H1 (cell line): ENCODE data around the gene STAT3. TPM values are rescaled to one million over a fixed set of nuclear protein-coding genes. Genes with fewer than 3 reads are reported as not detected.

Experiments
- CTCF ChIA-PET: fragments of 300-600 bp; sonication (Branson Sonifier 250); formaldehyde crosslinking; loops from one replicate; lab custom pipeline; 2021; ENCODE audit not compliant: partially characterized antibody; lab: Charles Lee
- POLR2A ChIA-PET: fragments of 300-600 bp; sonication (Branson Sonifier 250); formaldehyde crosslinking; loops from one replicate; lab custom pipeline; 2021; ENCODE audit warnings: inconsistent platforms; ENCODE audit not compliant: partially characterized antibody; lab: Charles Lee
- DNase-seq, 2 experiments: peaks; one replicate each; pipeline versions ENCODE4 v3.0.0 to v3.0.0-alpha.2; 2010 to 2022; ENCODE audit warnings: low spot score in 2 of 2, low read depth in 1 of 2, mixed read lengths in 1 of 2
- FAIRE-seq: peaks from 2 replicates; lab custom pipeline; 2011; peaks lifted over from hg19 to GRCh38; lab: Jason Lieb, UNC
- H2AFZ ChIP-seq: 2 replicates; pipeline ENCODE4 v1.8.1; 2012; ENCODE audit warnings: low read length, inconsistent platforms
- H2AK5ac ChIP-seq: 2 replicates; pipeline ENCODE4 v1.6.1; 2013; ENCODE audit warnings: low read depth, low read length
- H2BK120ac ChIP-seq: replicated peaks from 2 replicates; pipeline ENCODE3; 2013; ENCODE audit warnings: low read depth, low read length, inconsistent platforms
- H2BK12ac ChIP-seq: 2 replicates; pipeline ENCODE4 v1.6.1; 2013; ENCODE audit warnings: low read depth, low read length
- H2BK15ac ChIP-seq: 2 replicates; pipeline ENCODE4 v1.6.1; 2013; ENCODE audit warnings: low read length
- H2BK20ac ChIP-seq: 2 replicates; pipeline ENCODE4 v1.6.1; 2013; ENCODE audit warnings: low read length
- H2BK5ac ChIP-seq: 2 replicates; pipeline ENCODE4 v1.6.1; 2013; ENCODE audit warnings: low read depth, low read length
- H3K14ac ChIP-seq: 2 replicates; pipeline ENCODE4 v1.6.1; 2013; ENCODE audit warnings: inconsistent platforms; ENCODE audit not compliant: insufficient read length
- H3K18ac ChIP-seq: 2 replicates; pipeline ENCODE4 v1.6.1; 2013; ENCODE audit warnings: low read length; ENCODE audit errors: extremely low read depth
- H3K23ac ChIP-seq: 2 replicates; pipeline ENCODE4 v1.6.1; 2013; ENCODE audit warnings: inconsistent platforms; ENCODE audit not compliant: insufficient read length
- H3K23me2 ChIP-seq: 2 replicates; pipeline ENCODE4 v1.6.1; 2013; ENCODE audit warnings: low read depth, low read length
- H3K27ac ChIP-seq: 2 replicates; pipeline ENCODE4 v1.6.1; 2011; ENCODE audit warnings: low read depth, low read length, inconsistent platforms
- H3K27me3 ChIP-seq, 4 experiments: replicated peaks in 1 of 4; 1 replicate in 1 of 4; 2 replicates in 3 of 4; pipeline versions ENCODE4 v1.6.1 to v1.8.1; 2011 to 2013; ENCODE audit warnings: low read length in 3 of 4, mild to moderate bottlenecking in 3 of 4, inconsistent platforms in 2 of 4, mixed read lengths in 2 of 4, moderate library complexity in 1 of 4; ENCODE audit not compliant: control insufficient read depth in 3 of 4, insufficient read depth in 3 of 4; ENCODE audit errors: extremely low read depth in 1 of 4
- H3K36me3 ChIP-seq, 4 experiments: 2 replicates each; pipeline versions ENCODE4 v1.6.1 to v1.8.1; 2011 to 2013; ENCODE audit warnings: mild to moderate bottlenecking in 4 of 4, low read length in 3 of 4, moderate library complexity in 2 of 4, control low read depth in 1 of 4, inconsistent platforms in 1 of 4; ENCODE audit not compliant: insufficient read depth in 4 of 4, control insufficient read depth in 2 of 4
- H3K4ac ChIP-seq: replicated peaks from 2 replicates; pipeline ENCODE3; 2013; ENCODE audit warnings: low read length, low read depth, mixed read lengths, inconsistent platforms; ENCODE audit not compliant: insufficient read length
- H3K4me1 ChIP-seq, 4 experiments: replicated peaks in 1 of 4; 1 replicate in 1 of 4; 2 replicates in 3 of 4; pipeline versions ENCODE4 v1.6.1 to v1.8.1; 2011 to 2013; ENCODE audit warnings: low read length in 3 of 4, inconsistent platforms in 2 of 4, mixed read lengths in 1 of 4; ENCODE audit not compliant: insufficient read depth in 4 of 4, control insufficient read depth in 3 of 4
- H3K4me2 ChIP-seq, 2 experiments: 2 replicates each; pipeline versions ENCODE4 v1.6.1 to v1.8.1; 2011 to 2013; ENCODE audit warnings: low read depth in 2 of 2, low read length in 2 of 2, control low read depth in 1 of 2, inconsistent platforms in 1 of 2, mild to moderate bottlenecking in 1 of 2; ENCODE audit not compliant: insufficient read depth in 1 of 2
- H3K4me3 ChIP-seq, 4 experiments: fragments of 200-600, 300-600 bp in 1 of 4; sonication (generic), shearing (Covaris generic), sonication (Bioruptor Twin) in 1 of 4; 2 replicates each; pipeline versions ENCODE4 v1.5.1 to v1.8.1; 2011 to 2016; ENCODE audit warnings: low read length in 4 of 4, low read depth in 3 of 4, control low read depth in 2 of 4, inconsistent platforms in 2 of 4, mild to moderate bottlenecking in 2 of 4, mixed read lengths in 1 of 4, moderate library complexity in 1 of 4; ENCODE audit not compliant: insufficient read depth in 2 of 4; ENCODE audit errors: extremely low read depth in 1 of 4
- H3K56ac ChIP-seq: replicated peaks from 2 replicates; pipeline ENCODE3; 2013; ENCODE audit warnings: low read depth, mild to moderate bottlenecking, mixed read lengths, low read length, inconsistent platforms; ENCODE audit not compliant: insufficient read length
- H3K79me1 ChIP-seq: 2 replicates; pipeline ENCODE4 v1.6.1; 2013; ENCODE audit warnings: low read depth, low read length, control low read depth
- H3K79me2 ChIP-seq, 2 experiments: 2 replicates each; pipeline versions ENCODE4 v1.6.1 to v1.8.1; 2012 to 2013; ENCODE audit warnings: low read length in 2 of 2, mild to moderate bottlenecking in 2 of 2, inconsistent platforms in 1 of 2; ENCODE audit not compliant: insufficient read depth in 2 of 2, control insufficient read depth in 1 of 2
- H3K9ac ChIP-seq, 4 experiments: replicated peaks in 1 of 4; 1 replicate in 1 of 4; 2 replicates in 3 of 4; pipeline versions ENCODE4 v1.6.1 to v1.8.1; 2011 to 2013; ENCODE audit warnings: low read depth in 3 of 4, low read length in 3 of 4, control low read depth in 2 of 4, mild to moderate bottlenecking in 2 of 4, moderate library complexity in 2 of 4, inconsistent platforms in 1 of 4; ENCODE audit errors: extremely low read depth in 1 of 4
- H3K9me3 ChIP-seq, 2 experiments: 2 replicates each; pipeline versions ENCODE4 v1.6.1 to v1.8.1; 2012 to 2013; ENCODE audit warnings: mild to moderate bottlenecking in 2 of 2, moderate library complexity in 2 of 2, control low read depth in 1 of 2, inconsistent platforms in 1 of 2, low read depth in 1 of 2, low read length in 1 of 2, mixed read lengths in 1 of 2; ENCODE audit not compliant: insufficient read depth in 2 of 2
- H4K20me1 ChIP-seq, 2 experiments: replicated peaks in 1 of 2; 2 replicates each; pipeline versions ENCODE3 to v1.8.1; 2011 to 2013; ENCODE audit warnings: inconsistent platforms in 2 of 2, low read length in 2 of 2, mild to moderate bottlenecking in 1 of 2; ENCODE audit not compliant: insufficient read depth in 2 of 2, control insufficient read depth in 1 of 2
- H4K5ac ChIP-seq: 2 replicates; pipeline ENCODE4 v1.6.1; 2013; ENCODE audit warnings: low read length, low read depth, mixed read lengths, inconsistent platforms; ENCODE audit not compliant: insufficient read length
- H4K8ac ChIP-seq: 2 replicates; pipeline ENCODE4 v1.8.0; 2013; ENCODE audit warnings: mild to moderate bottlenecking, moderate library complexity, low read length, inconsistent platforms; ENCODE audit not compliant: insufficient read depth; ENCODE audit errors: extremely low read depth
- H4K91ac ChIP-seq: replicated peaks from 2 replicates; pipeline ENCODE3; 2013; ENCODE audit warnings: low read length, mixed read lengths, inconsistent platforms; ENCODE audit not compliant: insufficient read length
- ASH2L ChIP-seq: fragments of 200-600, 300-600 bp; sonication (generic); IDR thresholded peaks from one replicate; pipeline ENCODE4 v1.7.1; 2017; ENCODE audit warnings: low read length
- CREB1 ChIP-seq: IDR thresholded peaks from 2 replicates; pipeline ENCODE4 v1.6.1; 2012; ENCODE audit warnings: inconsistent platforms
- GABPA ChIP-seq: IDR thresholded peaks from 2 replicates; pipeline ENCODE4 v1.6.1; 2011; ENCODE audit warnings: mild to moderate bottlenecking, low read length, moderate library complexity, borderline replicate concordance; ENCODE audit not compliant: insufficient read depth
- GTF2F1 ChIP-seq: IDR thresholded peaks from 2 replicates; pipeline ENCODE4 v1.6.1; 2012; ENCODE audit warnings: low read depth, low read length, improper control_type of control experiment, borderline replicate concordance
- HDAC2 ChIP-seq, 2 experiments: fragments of 300-600 bp in 1 of 2; sonication (generic) in 1 of 2; IDR thresholded peaks; 2 replicates each; pipeline ENCODE4 v1.6.1; 2011 to 2012; ENCODE audit warnings: low read depth in 2 of 2, low read length in 2 of 2, mild to moderate bottlenecking in 2 of 2, moderate library complexity in 2 of 2, borderline replicate concordance in 1 of 2, inconsistent platforms in 1 of 2
- KDM4A ChIP-seq: IDR thresholded peaks from one replicate; pipeline ENCODE4 v1.7.1; 2012; ENCODE audit warnings: low read depth, mild to moderate bottlenecking, moderate library complexity, low read length, inconsistent platforms; ENCODE audit not compliant: severe bottlenecking
- PHF8 ChIP-seq: fragments of 200-600 bp; sonication (generic); conservative IDR thresholded peaks from 2 replicates; pipeline ENCODE4 v1.7.1; 2012; ENCODE audit warnings: low read depth, mild to moderate bottlenecking, inconsistent platforms, low read length, moderate library complexity
- SAP30 ChIP-seq: fragments of 300-600 bp; sonication (generic); IDR thresholded peaks from 2 replicates; pipeline ENCODE4 v1.7.1; 2012; ENCODE audit warnings: low read length, moderate library complexity, mild to moderate bottlenecking, inconsistent platforms; ENCODE audit not compliant: insufficient read depth, insufficient replicate concordance
- SRF ChIP-seq: IDR thresholded peaks from 2 replicates; pipeline ENCODE4 v1.6.1; 2011; ENCODE audit warnings: mild to moderate bottlenecking, low read depth, low read length, moderate library complexity
- WGBS, 2 experiments: shearing (Covaris generic) in 1 of 2; methylation state at CpG; one replicate each; pipeline versions ENCODE4 v1.1.6 to v1.1.7; 2013 to 2015; ENCODE audit warnings: low lambda C conversion rate in 2 of 2, mixed read lengths in 2 of 2, inconsistent platforms in 1 of 2, low coverage in 1 of 2, missing lambda C conversion rate in 1 of 2; ENCODE audit not compliant: insufficient replicate concordance in 2 of 2, insufficient coverage in 1 of 2, insufficient read length in 1 of 2; ENCODE audit errors: extremely low coverage in 1 of 2, missing lambda C conversion rate in 1 of 2; 5-methylcytosine and 5-hydroxymethylcytosine counted together
- polyA plus RNA-seq, 7 experiments: library from polyadenylated mRNA; depleted of rRNA in 3 of 7; stranded (reverse) in 5 of 7; unstranded in 2 of 7; fragments of >200 nt in 5 of 7; fragments of 200-250 nt in 2 of 7; gene quantifications; 1 replicate in 5 of 7; 2 replicates in 1 of 7; 4 replicates in 1 of 7; pipeline versions ENCODE4 v1.2.1 to v1.2.3, GENCODE V29; 2011 to 2013; ENCODE audit warnings: missing spikeins in 2 of 7, mixed read lengths in 2 of 7
- total RNA-seq: library from RNA; stranded (reverse); fragmentation: NEBNext Ultra II Directional; extraction: Animal tissue kit (Norgen Biotek cat#: 25700); gene quantifications from 2 replicates; pipeline ENCODE4 v1.2.1, GENCODE V29; 2021
- TF ChIP-seq, protein P1 (sequence below), 3 experiments: IDR thresholded peaks; 1 replicate in 2 of 3; 2 replicates in 1 of 3; pipeline versions ENCODE4 v1.5.1 to v1.6.1; 2011; ENCODE audit warnings: low read length in 3 of 3, mild to moderate bottlenecking in 3 of 3, inconsistent platforms in 2 of 3, low read depth in 1 of 3, moderate library complexity in 1 of 3; ENCODE audit not compliant: insufficient read depth in 1 of 3; ENCODE audit errors: control extremely low read depth in 1 of 3

Gene STAT3
- total and polyA plus RNA-seq, 2 of the 8 experiments (the other 6 are each of a cell fraction or from before 2014, with no cell fraction given), result 38.4 to 94.1 TPM

- no peak within 1 kb of the TSS for H2BK15ac ChIP-seq
- H3K23ac ChIP-seq, result no peak within 1 kb of the TSS
- H2BK120ac ChIP-seq, result no peak within 1 kb of the TSS
- peaks cover 5% of the 10 kb centered on the region; the same call in 1 of the 2 replicates for H3K79me1 ChIP-seq
- peak within 1 kb of the TSS; percentile 68 for H4K5ac ChIP-seq
- 1% methylated on average over 27 of the region's 47 CpGs; no CpG with 5 or more reads in 1 of the 2 experiments for WGBS, 2 experiments
- ChIA-PET CTCF (interaction anchor here (5.0 kb wide), 1 partner anchor 54 kb away, joined by 26 read pairs; no protein-coding TSS in a partner anchor), POLR2A (interaction anchor here (0.8 to 1.3 kb wide), 3 partner anchors 8 to 147 kb away, joined by 3 to 4 read pairs (median 3); partner anchors contain the start of gene CAVIN1)
- H3K9ac ChIP-seq, result peak within 1 kb of the TSS; percentile 79 to 93 (median 82)
- peak in 1 of 2 experiments; percentile 78 for DNase-seq
- peaks cover 0 to 40% of the 10 kb centered on the region in 2 experiments; a peak in 2 of 4 replicates for H3K79me2 ChIP-seq
- H3K4ac ChIP-seq, result no peak within 1 kb of the TSS
- no peak for FAIRE-seq
- H3K4me3 ChIP-seq, result peak within 1 kb of the TSS; percentile 53 to 92 (median 75)
- no peaks in the 10 kb centered on the region for H3K9me3 ChIP-seq
- H4K20me1 ChIP-seq, result no peaks in the 10 kb centered on the region
- no peaks in the 10 kb centered on the region for H3K36me3 ChIP-seq
- H3K23me2 ChIP-seq, result peaks cover 8% of the 10 kb centered on the region; the same call in 1 of the 2 replicates
- H2BK12ac ChIP-seq, result no peak within 1 kb of the TSS
- H2AK5ac ChIP-seq, result no peak within 1 kb of the TSS
- no peak within 1 kb of the TSS for H3K14ac ChIP-seq
- peak within 1 kb of the TSS; percentile 70 to 91 for H3K4me2 ChIP-seq
- no peak within 1 kb of the TSS for H2BK5ac ChIP-seq
- H4K91ac ChIP-seq, result no peak within 1 kb of the TSS
- H3K27me3 ChIP-seq, result peaks cover 0 to 4% (median 2%) of the 10 kb centered on the region in 4 experiments; a peak in 1 of 7 replicates
- no peak within 1 kb of the TSS for H2AFZ ChIP-seq
- H2BK20ac ChIP-seq, result no peak within 1 kb of the TSS
- peak within 1 kb of the TSS; percentile 61 for H3K27ac ChIP-seq
- peaks cover 6 to 20% (median 11%) of the 10 kb centered on the region in 4 experiments; a peak in 6 of 7 replicates for H3K4me1 ChIP-seq
- no peak within 1 kb of the TSS for H3K56ac ChIP-seq
- H3K18ac ChIP-seq, result peak within 1 kb of the TSS; percentile 78
- H4K8ac ChIP-seq, result peak within 1 kb of the TSS; percentile 95
- TF ChIP-seq SAP30 (no peak), GTF2F1 (no peak), PHF8 (peak; percentile 69), GABPA (no peak), ASH2L (no peak), SRF (no peak), CREB1 (no peak), HDAC2 (IDR thresholded peaks at IDR 0.05; ENCODE audit: borderline replicate concordance in 1 of 2, low read depth in 2 of 2, low read length in 2 of 2) (no peak; a peak in 1 of 4 replicates), KDM4A (peak; percentile 89)
- TF ChIP-seq, protein P1, sequence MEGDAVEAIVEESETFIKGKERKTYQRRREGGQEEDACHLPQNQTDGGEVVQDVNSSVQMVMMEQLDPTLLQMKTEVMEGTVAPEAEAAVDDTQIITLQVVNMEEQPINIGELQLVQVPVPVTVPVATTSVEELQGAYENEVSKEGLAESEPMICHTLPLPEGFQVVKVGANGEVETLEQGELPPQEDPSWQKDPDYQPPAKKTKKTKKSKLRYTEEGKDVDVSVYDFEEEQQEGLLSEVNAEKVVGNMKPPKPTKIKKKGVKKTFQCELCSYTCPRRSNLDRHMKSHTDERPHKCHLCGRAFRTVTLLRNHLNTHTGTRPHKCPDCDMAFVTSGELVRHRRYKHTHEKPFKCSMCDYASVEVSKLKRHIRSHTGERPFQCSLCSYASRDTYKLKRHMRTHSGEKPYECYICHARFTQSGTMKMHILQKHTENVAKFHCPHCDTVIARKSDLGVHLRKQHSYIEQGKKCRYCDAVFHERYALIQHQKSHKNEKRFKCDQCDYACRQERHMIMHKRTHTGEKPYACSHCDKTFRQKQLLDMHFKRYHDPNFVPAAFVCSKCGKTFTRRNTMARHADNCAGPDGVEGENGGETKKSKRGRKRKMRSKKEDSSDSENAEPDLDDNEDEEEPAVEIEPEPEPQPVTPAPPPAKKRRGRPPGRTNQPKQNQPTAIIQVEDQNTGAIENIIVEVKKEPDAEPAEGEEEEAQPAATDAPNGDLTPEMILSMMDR (IDR thresholded peaks at IDR 0.05; ENCODE audit: control extremely low read depth in 1 of 3, insufficient read depth in 1 of 3, low read depth in 1 of 3, low read length in 3 of 3), result no peak
Observed at GRCh38 chr17:42276359-42276608, 112.0 kb downstream of the STAT3 start, which contains the start of gene STAT5B. STAT5B (minus strand) TSS chr17:42276391; CDS start chr17:42232127, 44,264 bp downstream.
